ENCODE data around the gene TXN. TPM values are rescaled to one million over a fixed set of nuclear protein-coding genes. Genes with fewer than 3 reads are reported as not detected.
"Not testable (repeated sequence)": the region's sequence is repeated elsewhere in the genome, so short reads cannot be mapped to it uniquely, and the experiment has no call there.

Gene TXN
- total RNA-seq, 4 donors from 2014 or later, result 100 to 216 (median 162) TPM

- TF ChIP-seq CTCF (IDR thresholded peaks at IDR 0.05), result no peak
- ATAC-seq (ENCODE audit: low FRiP score), result no peak
- DNase-seq (ENCODE audit: low spot score), result no peak
These were observed 41.5 kb downstream of the TXN start for GRCh38 chr9:110214586-110215355.

GRCh38 chr9:110214090-110214489 lies 42.2 kb downstream of the TXN start:
- no peak for TF ChIP-seq CTCF (IDR thresholded peaks at IDR 0.05)

GRCh38 chr9:110213413-110214044 lies 42.8 kb downstream of the TXN start:
- DNase-seq (ENCODE audit: low spot score) (no peak), ATAC-seq (ENCODE audit: low FRiP score) (no peak)
- no peak for TF ChIP-seq CTCF (IDR thresholded peaks at IDR 0.05)

More at GRCh38 chr9:110214090-110214489, 42.2 kb downstream of the TXN start:
- DNase-seq (ENCODE audit: low spot score), result no peak
- no peak for ATAC-seq (ENCODE audit: low FRiP score)

- DNase-seq (ENCODE audit: low spot score) (no peak), ATAC-seq (ENCODE audit: low FRiP score) (no peak)
- no peak for TF ChIP-seq CTCF (IDR thresholded peaks at IDR 0.05)
These were observed 48.3 kb downstream of the TXN start, which contains the start of gene C9orf152 for GRCh38 chr9:110208031-110208430. Gene C9orf152, minus strand, starts transcription at chr9:110208159. Its CDS starts 580 bp downstream, at chr9:110207579.

- DNase-seq (ENCODE audit: low spot score) (no peak), ATAC-seq (ENCODE audit: low FRiP score) (no peak)
- TF ChIP-seq CTCF (IDR thresholded peaks at IDR 0.05), result no peak
These were observed 49.2 kb downstream of the TXN start for GRCh38 chr9:110207071-110207641.

GRCh38 chr9:110206389-110206788 lies 49.9 kb downstream of the TXN start:
- ATAC-seq (ENCODE audit: low FRiP score), result no peak
- DNase-seq (ENCODE audit: low spot score), result no peak
- TF ChIP-seq CTCF (IDR thresholded peaks at IDR 0.05), result no peak

GRCh38 chr9:110205612-110206011 lies 50.7 kb downstream of the TXN start:
- ATAC-seq (ENCODE audit: low FRiP score); DNase-seq (ENCODE audit: low spot score): not testable (repeated sequence)
